Left ventricle myocardium inferior (tissue), 1 donor: ENCODE results near the gene NCBP2. TPM values are rescaled to one million over a fixed set of nuclear protein-coding genes. Genes with fewer than 3 reads are reported as not detected.

ENCODE experiments used
- DNase-seq: peaks from one replicate; pipeline ENCODE4 v3.0.0-alpha.2; 2020
- H3K27ac ChIP-seq: fragments of 200-600 bp; replicated peaks from 2 replicates; pipeline ENCODE4 v1.8.0; 2021
- H3K27me3 ChIP-seq: fragments of 200-600 bp; 2 replicates; pipeline ENCODE4 v1.8.0; 2021; ENCODE audit warnings: low read depth
- H3K36me3 ChIP-seq: fragments of 200-600 bp; 2 replicates; pipeline ENCODE4 v1.8.0; 2021
- H3K4me1 ChIP-seq: fragments of 200-600 bp; 2 replicates; pipeline ENCODE4 v1.8.0; 2021
- H3K4me3 ChIP-seq: fragments of 200-600 bp; 2 replicates; pipeline ENCODE4 v1.8.0; 2021; ENCODE audit warnings: mild to moderate bottlenecking, moderate library complexity
- H3K9me3 ChIP-seq: fragments of 200-600 bp; replicated peaks from 2 replicates; pipeline ENCODE4 v1.8.0; 2021
- CTCF ChIP-seq: fragments of 200-600 bp; IDR thresholded peaks from 2 replicates; pipeline ENCODE4 v1.8.0; 2021; ENCODE audit warnings: antibody characterized with exemption, mild to moderate bottlenecking, borderline replicate concordance
- intact Hi-C: fragments of 100-400 bp; cut with micrococcal nuclease; formaldehyde crosslinking; loops from one replicate; pipeline ENCODE4 v1.11.0; 2022
- total RNA-seq: library from RNA; stranded (reverse); fragmentation: NEBNext Ultra II Directional; extraction: Animal tissue kit (Norgen Biotek cat#: 25700); gene quantifications from one replicate; pipeline ENCODE4 v1.2.1, GENCODE V29; 2021
- donor health status: DM: no; HTN: yes; CAD: no; lungs with severe emphysema.

NCBP2 gene
- total RNA-seq, 1 donor from 2014 or later, result 36.9 TPM

GRCh38 chr3:196942915-196943277 is 568 bp upstream of the NCBP2 start:
- intact Hi-C loops, result no loop called here
- Histone ChIP-seq H3K36me3 (peaks cover 26% of the 10 kb centered on the region), H3K27ac (peak overlapping the region; percentile 90), H3K4me3 (peak overlapping the region; percentile 91), H3K27me3 (no peaks in the 10 kb centered on the region), H3K9me3 (no peaks in the 10 kb centered on the region), H3K4me1 (peaks cover 47% of the 10 kb centered on the region)
- DNase-seq, result no peak
- TF ChIP-seq CTCF, result no peak

- peak; percentile 30 for DNase-seq
- no peaks in the 10 kb centered on the region for H3K9me3 ChIP-seq
- no peak for TF ChIP-seq CTCF
- intact Hi-C loops, result no loop called here
- peaks cover 47% of the 10 kb centered on the region for H3K4me1 ChIP-seq
- H3K27ac ChIP-seq, result peak overlapping the region; percentile 90
- H3K36me3 ChIP-seq, result peaks cover 37% of the 10 kb centered on the region
- H3K27me3 ChIP-seq, result no peaks in the 10 kb centered on the region
- H3K4me3 ChIP-seq, result peak overlapping the region; percentile 91
These were observed 551 bp downstream of the NCBP2 start for GRCh38 chr3:196941729-196942225.

GRCh38 chr3:196938576-196938975 is 3.8 kb downstream of the NCBP2 start:
- no peak for DNase-seq
- TF ChIP-seq CTCF, result no peak
- Histone ChIP-seq H3K27ac (no peak overlapping the region), H3K4me1 (peaks cover 34% of the 10 kb centered on the region), H3K4me3 (no peak overlapping the region), H3K36me3 (peaks cover 63% of the 10 kb centered on the region), H3K27me3 (no peaks in the 10 kb centered on the region), H3K9me3 (no peaks in the 10 kb centered on the region)
- intact Hi-C loops, result no loop called here

GRCh38 chr3:196938124-196938523 is 4.2 kb downstream of the NCBP2 start:
- H3K4me3 ChIP-seq, result no peak overlapping the region
- no peaks in the 10 kb centered on the region for H3K27me3 ChIP-seq
- no peak overlapping the region for H3K27ac ChIP-seq
- no peak for DNase-seq
- H3K9me3 ChIP-seq, result no peaks in the 10 kb centered on the region
- H3K36me3 ChIP-seq, result peaks cover 66% of the 10 kb centered on the region
- peaks cover 29% of the 10 kb centered on the region for H3K4me1 ChIP-seq
- no peak for TF ChIP-seq CTCF
- intact Hi-C loops, result no loop called here

- Histone ChIP-seq H3K9me3 (no peaks in the 10 kb centered on the region), H3K27me3 (no peaks in the 10 kb centered on the region), H3K4me3 (no peak overlapping the region), H3K27ac (no peak overlapping the region), H3K36me3 (peaks cover 82% of the 10 kb centered on the region), H3K4me1 (peaks cover 13% of the 10 kb centered on the region)
- no peak for TF ChIP-seq CTCF
- intact Hi-C loops, result no loop called here
- DNase-seq, result no peak
These were observed 6.0 kb downstream of the NCBP2 start for GRCh38 chr3:196936288-196936687.

- intact Hi-C loops, result no loop called here
- DNase-seq, result no peak
These were observed 9.7 kb downstream of the NCBP2 start for GRCh38 chr3:196932600-196932999.

More at GRCh38 chr3:196932600-196932999, 9.7 kb downstream of the NCBP2 start:
- no peaks in the 10 kb centered on the region for H3K4me1 ChIP-seq
- no peaks in the 10 kb centered on the region for H3K9me3 ChIP-seq
- peaks cover 89% of the 10 kb centered on the region for H3K36me3 ChIP-seq
- H3K27me3 ChIP-seq, result no peaks in the 10 kb centered on the region
- H3K4me3 ChIP-seq, result no peak overlapping the region
- H3K27ac ChIP-seq, result no peak overlapping the region
- no peak for TF ChIP-seq CTCF
